ENCODE measurements around the gene ADAMTS2.

DNA sequence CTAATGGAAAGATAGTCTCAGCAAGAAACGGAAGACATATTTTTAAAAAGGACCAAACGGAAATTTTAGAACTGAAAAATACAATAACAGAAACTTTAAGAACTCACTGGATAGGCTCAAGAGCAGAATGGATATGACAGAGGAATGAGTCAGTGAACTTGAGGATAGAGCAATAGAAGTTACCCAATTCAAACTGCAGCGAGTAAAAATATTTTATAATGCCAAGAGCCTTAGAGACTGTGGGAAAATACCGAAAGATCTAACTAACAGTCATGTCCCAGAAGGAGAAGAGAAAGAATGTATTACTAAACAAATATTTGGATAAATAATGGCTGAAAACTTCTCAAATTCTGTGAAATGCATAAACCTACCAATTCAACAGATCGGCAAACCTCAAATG, 40.8 kb downstream of the ADAMTS2 start:
- TF ChIP-seq, protein P1, sequence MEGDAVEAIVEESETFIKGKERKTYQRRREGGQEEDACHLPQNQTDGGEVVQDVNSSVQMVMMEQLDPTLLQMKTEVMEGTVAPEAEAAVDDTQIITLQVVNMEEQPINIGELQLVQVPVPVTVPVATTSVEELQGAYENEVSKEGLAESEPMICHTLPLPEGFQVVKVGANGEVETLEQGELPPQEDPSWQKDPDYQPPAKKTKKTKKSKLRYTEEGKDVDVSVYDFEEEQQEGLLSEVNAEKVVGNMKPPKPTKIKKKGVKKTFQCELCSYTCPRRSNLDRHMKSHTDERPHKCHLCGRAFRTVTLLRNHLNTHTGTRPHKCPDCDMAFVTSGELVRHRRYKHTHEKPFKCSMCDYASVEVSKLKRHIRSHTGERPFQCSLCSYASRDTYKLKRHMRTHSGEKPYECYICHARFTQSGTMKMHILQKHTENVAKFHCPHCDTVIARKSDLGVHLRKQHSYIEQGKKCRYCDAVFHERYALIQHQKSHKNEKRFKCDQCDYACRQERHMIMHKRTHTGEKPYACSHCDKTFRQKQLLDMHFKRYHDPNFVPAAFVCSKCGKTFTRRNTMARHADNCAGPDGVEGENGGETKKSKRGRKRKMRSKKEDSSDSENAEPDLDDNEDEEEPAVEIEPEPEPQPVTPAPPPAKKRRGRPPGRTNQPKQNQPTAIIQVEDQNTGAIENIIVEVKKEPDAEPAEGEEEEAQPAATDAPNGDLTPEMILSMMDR (IDR thresholded peaks at IDR 0.05; ENCODE audit: insufficient read depth, low read length, poor library complexity, severe bottlenecking): no peak
- no peak for TF ChIP-seq EZH2phosphoT487 (conservative IDR thresholded peaks at IDR 0.05; ENCODE audit: low read length)
